ENCODE measurements around the gene KNOP1.

Gene KNOP1

DNA sequence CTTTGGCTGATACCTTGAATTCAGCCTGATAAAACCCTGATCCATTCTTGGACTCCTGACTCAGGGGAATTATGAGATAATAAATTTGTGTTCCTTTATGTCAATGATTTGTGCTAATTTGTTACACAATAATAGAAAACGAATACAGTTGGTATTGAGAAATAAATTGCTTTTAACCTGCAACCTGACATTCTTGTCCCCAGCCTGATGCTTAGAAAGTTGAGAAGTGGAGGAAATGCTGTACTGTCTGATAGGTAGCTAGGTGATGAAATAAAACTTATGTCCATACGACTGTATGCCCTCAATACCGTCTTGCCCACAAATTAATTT, 10.6 kb upstream of the KNOP1 start:
- Histone ChIP-seq H3K9me3 (ENCODE audit: insufficient read depth, low read length, severe bottlenecking) (no peaks in the 10 kb centered on the region), H3K9ac (ENCODE audit: low read depth, low read length) (no peak overlapping the region)

DNA sequence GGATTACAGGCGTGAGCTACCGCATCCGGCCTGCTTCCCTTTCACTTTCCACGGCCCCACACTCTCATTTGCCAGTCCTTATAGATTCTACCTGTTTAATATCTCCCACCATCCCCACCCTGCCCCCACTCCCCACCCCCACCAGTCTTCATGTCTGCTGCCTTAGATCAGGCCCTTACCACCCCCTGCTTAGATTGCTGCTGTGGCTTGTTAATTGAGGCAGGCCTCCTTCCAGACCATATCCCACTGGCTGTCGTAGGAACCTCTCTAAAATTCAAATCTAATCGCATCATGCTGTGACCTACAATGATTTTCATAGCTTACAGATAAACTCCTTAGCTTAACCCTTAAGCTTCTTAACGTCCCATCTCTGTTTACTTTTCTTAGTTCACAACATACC, 5.0 kb upstream of the KNOP1 start:
- Histone ChIP-seq H3K4me3 (ENCODE audit: low read depth in 1 of 2, low read length in 2 of 2) (no peak overlapping the region), H4K20me1 (ENCODE audit: insufficient read depth, low read length) (no peaks in the 10 kb centered on the region), H3K4me2 (ENCODE audit: insufficient read depth, low read length) (no peak overlapping the region), H3K27me3 (ENCODE audit: insufficient read depth, low read length, poor library complexity) (no peaks in the 10 kb centered on the region), H3K79me2 (ENCODE audit: insufficient read depth, low read length) (peaks cover under 1% of the 10 kb centered on the region), H2AFZ (ENCODE audit: low read depth, low read length) (no peak overlapping the region), H3K36me3 (ENCODE audit: insufficient read depth, low read length) (no peaks in the 10 kb centered on the region; the same call in 1 of the 2 replicates), H3K4me1 (ENCODE audit: insufficient read depth, low read length) (peaks cover 14% of the 10 kb centered on the region), H3K27ac (ENCODE audit: low read length) (no peak overlapping the region), H3K9me3 (ENCODE audit: insufficient read depth, low read length, severe bottlenecking) (no peaks in the 10 kb centered on the region), H3K9ac (ENCODE audit: low read depth, low read length) (no peak overlapping the region)
- DNase-seq (no peak), ATAC-seq (ENCODE audit: insufficient read depth, low read depth) (no peak)
- TF ChIP-seq, protein P1, sequence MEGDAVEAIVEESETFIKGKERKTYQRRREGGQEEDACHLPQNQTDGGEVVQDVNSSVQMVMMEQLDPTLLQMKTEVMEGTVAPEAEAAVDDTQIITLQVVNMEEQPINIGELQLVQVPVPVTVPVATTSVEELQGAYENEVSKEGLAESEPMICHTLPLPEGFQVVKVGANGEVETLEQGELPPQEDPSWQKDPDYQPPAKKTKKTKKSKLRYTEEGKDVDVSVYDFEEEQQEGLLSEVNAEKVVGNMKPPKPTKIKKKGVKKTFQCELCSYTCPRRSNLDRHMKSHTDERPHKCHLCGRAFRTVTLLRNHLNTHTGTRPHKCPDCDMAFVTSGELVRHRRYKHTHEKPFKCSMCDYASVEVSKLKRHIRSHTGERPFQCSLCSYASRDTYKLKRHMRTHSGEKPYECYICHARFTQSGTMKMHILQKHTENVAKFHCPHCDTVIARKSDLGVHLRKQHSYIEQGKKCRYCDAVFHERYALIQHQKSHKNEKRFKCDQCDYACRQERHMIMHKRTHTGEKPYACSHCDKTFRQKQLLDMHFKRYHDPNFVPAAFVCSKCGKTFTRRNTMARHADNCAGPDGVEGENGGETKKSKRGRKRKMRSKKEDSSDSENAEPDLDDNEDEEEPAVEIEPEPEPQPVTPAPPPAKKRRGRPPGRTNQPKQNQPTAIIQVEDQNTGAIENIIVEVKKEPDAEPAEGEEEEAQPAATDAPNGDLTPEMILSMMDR (IDR thresholded peaks at IDR 0.05; ENCODE audit: borderline replicate concordance, extremely low read depth, low read length, poor library complexity, severe bottlenecking) = no peak
- TF ChIP-seq EZH2 (IDR thresholded peaks at IDR 0.05; ENCODE audit: borderline replicate concordance, low read depth, low read length, severe bottlenecking) = no peak

More for the DNA sequence above, 10.6 kb upstream of the KNOP1 start:
- no peak overlapping the region for H3K27ac ChIP-seq (ENCODE audit: low read length)
- H3K4me3 ChIP-seq (ENCODE audit: low read depth in 1 of 2, low read length in 2 of 2) = no peak overlapping the region
- no peak overlapping the region for H3K4me2 ChIP-seq (ENCODE audit: insufficient read depth, low read length)
- H4K20me1 ChIP-seq (ENCODE audit: insufficient read depth, low read length) = no peaks in the 10 kb centered on the region
- H3K27me3 ChIP-seq (ENCODE audit: insufficient read depth, low read length, poor library complexity) = no peaks in the 10 kb centered on the region
- no peak for ATAC-seq (ENCODE audit: insufficient read depth, low read depth)
- no peaks in the 10 kb centered on the region for H3K4me1 ChIP-seq (ENCODE audit: insufficient read depth, low read length)
- no peak overlapping the region for H2AFZ ChIP-seq (ENCODE audit: low read depth, low read length)
- TF ChIP-seq, protein P1 (IDR thresholded peaks at IDR 0.05; ENCODE audit: borderline replicate concordance, extremely low read depth, low read length, poor library complexity, severe bottlenecking) = no peak
- no peak for TF ChIP-seq EZH2 (IDR thresholded peaks at IDR 0.05; ENCODE audit: borderline replicate concordance, low read depth, low read length, severe bottlenecking)
- no peak for DNase-seq
- H3K36me3 ChIP-seq (ENCODE audit: insufficient read depth, low read length) = no peaks in the 10 kb centered on the region
- H3K79me2 ChIP-seq (ENCODE audit: insufficient read depth, low read length) = no peaks in the 10 kb centered on the region

DNA sequence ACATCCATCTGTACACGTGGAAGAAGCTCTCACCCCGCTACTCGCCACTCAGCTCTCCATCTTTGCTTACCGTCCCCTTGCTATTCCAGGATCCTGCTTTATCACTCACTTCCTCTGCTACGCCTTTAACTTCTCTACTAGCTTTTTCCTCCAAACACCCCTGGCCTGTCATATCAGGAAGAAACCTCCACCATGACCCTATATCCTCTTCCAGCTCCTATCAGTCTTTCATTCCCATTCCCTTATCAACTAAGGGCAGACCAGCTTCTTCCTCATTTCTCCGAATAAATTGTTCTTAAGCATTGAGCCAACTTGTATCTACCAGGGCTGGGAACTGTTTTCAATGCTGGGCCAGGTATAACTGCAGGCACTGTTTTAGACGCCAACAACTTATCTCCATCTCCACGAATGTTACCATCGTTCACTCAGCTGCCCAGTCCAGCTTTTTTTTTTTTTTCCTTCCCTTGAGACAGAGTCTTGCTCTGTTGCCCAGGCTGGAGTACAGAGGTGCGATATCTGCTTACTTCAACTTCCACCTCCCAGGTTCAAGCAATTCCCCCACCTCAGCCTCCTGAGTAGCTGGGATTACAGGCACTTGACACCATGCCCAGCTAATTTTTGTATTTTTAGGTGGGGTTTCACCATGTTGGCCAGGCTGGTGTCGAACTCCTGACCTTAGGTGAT, 4.4 kb upstream of the KNOP1 start:
- Histone ChIP-seq H2AFZ (ENCODE audit: low read depth, low read length) (no peak overlapping the region), H3K4me1 (ENCODE audit: insufficient read depth, low read length) (peaks cover 14% of the 10 kb centered on the region), H3K27me3 (ENCODE audit: insufficient read depth, low read length, poor library complexity) (no peaks in the 10 kb centered on the region), H3K9ac (ENCODE audit: low read depth, low read length) (no peak overlapping the region), H3K4me3 (ENCODE audit: low read depth in 1 of 2, low read length in 2 of 2) (no peak overlapping the region), H3K27ac (ENCODE audit: low read length) (no peak overlapping the region), H3K9me3 (ENCODE audit: insufficient read depth, low read length, severe bottlenecking) (no peaks in the 10 kb centered on the region), H3K4me2 (ENCODE audit: insufficient read depth, low read length) (no peak overlapping the region), H3K36me3 (ENCODE audit: insufficient read depth, low read length) (no peaks in the 10 kb centered on the region; the same call in 1 of the 2 replicates), H3K79me2 (ENCODE audit: insufficient read depth, low read length) (peaks cover 6% of the 10 kb centered on the region), H4K20me1 (ENCODE audit: insufficient read depth, low read length) (no peaks in the 10 kb centered on the region)
- no peak for ATAC-seq (ENCODE audit: insufficient read depth, low read depth)
- DNase-seq = no peak
- TF ChIP-seq, protein P1 (IDR thresholded peaks at IDR 0.05; ENCODE audit: borderline replicate concordance, extremely low read depth, low read length, poor library complexity, severe bottlenecking) = no peak
- no peak for TF ChIP-seq EZH2 (IDR thresholded peaks at IDR 0.05; ENCODE audit: borderline replicate concordance, low read depth, low read length, severe bottlenecking)

Measured in DND-41 (cell line).